GM23248 (cell line): ENCODE data around the gene PRTN3. TPM values are rescaled to one million over a fixed set of nuclear protein-coding genes. Genes with fewer than 3 reads are reported as not detected.

Source experiments
- DNase-seq: peaks from one replicate; pipeline ENCODE4 v3.0.0-alpha.2; 2015
- H2AFZ ChIP-seq: fragments of 200-600 bp; sonication (generic); 2 replicates; pipeline ENCODE4 v1.6.1; 2016; ENCODE audit warnings: antibody characterized with exemption
- H3F3A ChIP-seq: fragments of 200-600 bp; sonication (generic); 2 replicates; pipeline ENCODE4 v1.6.1; 2016; ENCODE audit warnings: mild to moderate bottlenecking, antibody characterized with exemption, mixed run types; ENCODE audit not compliant: insufficient read depth
- H3K27ac ChIP-seq: fragments of 200-600 bp; sonication (generic); 2 replicates; pipeline ENCODE4 v1.5.1; 2016; ENCODE audit warnings: mild to moderate bottlenecking
- H3K27me3 ChIP-seq: fragments of 200-600 bp; sonication (generic); replicated peaks from 2 replicates; pipeline ENCODE4 v1.6.1; 2016; ENCODE audit warnings: mild to moderate bottlenecking; ENCODE audit not compliant: insufficient read depth
- H3K36me3 ChIP-seq: fragments of 200-600 bp; sonication (generic); 2 replicates; pipeline ENCODE4 v1.6.1; 2016; ENCODE audit warnings: low read depth, mild to moderate bottlenecking
- H3K4me1 ChIP-seq: fragments of 200-600 bp; sonication (generic); 2 replicates; pipeline ENCODE4 v1.6.1; 2016; ENCODE audit warnings: mild to moderate bottlenecking; ENCODE audit not compliant: insufficient read depth
- H3K4me2 ChIP-seq: fragments of 200-600 bp; sonication (generic); one replicate; pipeline ENCODE4 v1.6.1; 2016; ENCODE audit warnings: mild to moderate bottlenecking; ENCODE audit not compliant: unreplicated experiment
- H3K4me3 ChIP-seq: fragments of 200-600 bp; sonication (generic); 2 replicates; pipeline ENCODE4 v1.5.1; 2016; ENCODE audit warnings: mild to moderate bottlenecking
- H3K79me2 ChIP-seq: fragments of 200-600 bp; sonication (generic); 2 replicates; pipeline ENCODE4 v1.6.1; 2016; ENCODE audit warnings: mild to moderate bottlenecking; ENCODE audit not compliant: insufficient read depth
- H3K9ac ChIP-seq: fragments of 200-600 bp; sonication (generic); 2 replicates; pipeline ENCODE4 v1.6.1; 2016; ENCODE audit warnings: mild to moderate bottlenecking
- H3K9me2 ChIP-seq: fragments of 200-600 bp; sonication (generic); 2 replicates; pipeline ENCODE4 v1.6.1; 2016; ENCODE audit warnings: mixed run types, mild to moderate bottlenecking, moderate library complexity; ENCODE audit not compliant: insufficient read depth
- H3K9me3 ChIP-seq: fragments of 200-600 bp; sonication (generic); one replicate; pipeline ENCODE4 v1.6.1; 2017; ENCODE audit warnings: low read depth
- H4K20me1 ChIP-seq: fragments of 200-600 bp; sonication (generic); 2 replicates; pipeline ENCODE4 v1.6.0; 2016; ENCODE audit not compliant: insufficient read depth
- EZH2 ChIP-seq: fragments of 200-600 bp; sonication (generic); IDR thresholded peaks from 2 replicates; pipeline ENCODE4 v1.6.1; 2018; ENCODE audit warnings: antibody characterized with exemption, mild to moderate bottlenecking; ENCODE audit not compliant: insufficient read depth, poor library complexity, severe bottlenecking
- EZH2phosphoT487 ChIP-seq: fragments of 200-600 bp; sonication (generic); IDR thresholded peaks from 2 replicates; pipeline ENCODE4 v1.6.1; 2018; ENCODE audit warnings: antibody characterized with exemption, moderate library complexity, mild to moderate bottlenecking, low read depth; ENCODE audit not compliant: insufficient read depth
- WGBS, 2 experiments: methylation state at CpG; one replicate each; pipeline ENCODE4 v1.1.6; 2015 to 2017; ENCODE audit warnings: low lambda C conversion rate in 2 of 2, low coverage in 1 of 2; ENCODE audit errors: missing lambda C conversion rate in 2 of 2; 5-methylcytosine and 5-hydroxymethylcytosine counted together
- in situ Hi-C: fragments of 300-500 bp; cut with MboI; formaldehyde crosslinking; loops from 2 replicates; pipeline ENCODE4 v1.15.0; 2020
- polyA plus RNA-seq: library from polyadenylated mRNA; unstranded; fragments of >200 nt; fragmentation: Nextera tagmentation; extraction: Ambion mirVana; gene quantifications from 2 replicates; pipeline ENCODE4 v1.2.1, GENCODE V29; 2016
- total RNA-seq: library from RNA; depleted of rRNA; stranded (reverse); fragments of >200 nt; shearing (Covaris generic); gene quantifications from 2 replicates; pipeline ENCODE4 v1.2.3, GENCODE V29; 2014

Gene PRTN3
- total and polyA plus RNA-seq, 2 experiments from 2014 or later = not detected

DNA sequence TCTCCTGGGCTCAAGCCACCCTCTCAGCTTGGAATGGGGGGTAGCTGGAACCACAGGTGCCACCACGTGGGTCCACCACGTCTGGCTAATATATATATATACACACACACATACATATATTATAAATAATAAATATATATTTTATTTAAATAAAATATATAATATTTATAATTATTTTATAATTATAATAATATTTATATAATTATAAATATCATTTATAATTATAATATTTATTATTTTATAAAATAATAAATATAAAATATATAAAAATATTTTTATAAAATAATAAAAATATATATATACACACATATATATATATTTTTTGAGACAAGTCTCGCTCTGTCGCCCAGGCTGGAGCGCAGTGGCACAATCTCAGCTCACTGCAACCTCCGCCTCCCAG, 13.8 kb downstream of the PRTN3 start:
- no peaks in the 10 kb centered on the region for H3K9me2 ChIP-seq
- H3K4me1 ChIP-seq = peaks cover 4% of the 10 kb centered on the region; the same call in 1 of the 2 replicates
- WGBS, 2 experiments = 74 to 82% methylated on average over 6 of the region's 6 CpGs
- in situ Hi-C loops = no loop called here
- H3K9ac ChIP-seq = no peak overlapping the region
- no peak for DNase-seq
- H3F3A ChIP-seq = 0 out of 2 replicates have a peak, but pooled peaks cover 3% of the 10 kb centered on the region
- H4K20me1 ChIP-seq = no peaks in the 10 kb centered on the region
- TF ChIP-seq EZH2phosphoT487 = no peak
- no peaks in the 10 kb centered on the region for H3K9me3 ChIP-seq
- H2AFZ ChIP-seq = no peak overlapping the region
- H3K4me3 ChIP-seq = no peak overlapping the region
- H3K4me2 ChIP-seq = no peak overlapping the region
- no peaks in the 10 kb centered on the region for H3K27me3 ChIP-seq
- no peaks in the 10 kb centered on the region for H3K36me3 ChIP-seq
- H3K27ac ChIP-seq = no peak overlapping the region
- no peaks in the 10 kb centered on the region for H3K79me2 ChIP-seq

DNA sequence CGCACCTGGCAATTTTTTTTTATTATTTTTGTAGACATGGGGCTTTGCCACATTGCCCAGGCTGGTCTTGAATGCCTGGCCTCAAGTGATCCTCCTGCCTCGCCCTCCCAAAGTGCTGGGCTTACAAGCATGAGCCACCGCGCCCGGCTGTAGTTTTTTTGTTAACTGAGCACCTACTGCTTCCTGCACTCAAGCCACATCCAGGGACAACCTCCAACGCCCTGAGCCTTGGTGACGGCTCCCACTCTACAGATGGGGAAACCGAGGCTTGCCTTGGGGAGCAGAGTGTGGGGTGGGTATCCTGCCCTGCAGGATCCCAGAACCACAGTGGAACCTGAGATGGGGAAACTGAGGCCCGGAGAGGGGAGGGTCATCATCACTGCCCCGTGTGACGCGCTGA, 14.3 kb downstream of the PRTN3 start:
- Histone ChIP-seq H3K27ac (no peak overlapping the region), H3K4me3 (no peak overlapping the region), H3F3A (no peaks in the 10 kb centered on the region), H3K9ac (no peak overlapping the region), H3K36me3 (no peaks in the 10 kb centered on the region), H4K20me1 (no peaks in the 10 kb centered on the region), H2AFZ (no peak overlapping the region), H3K4me1 (peaks cover 10% of the 10 kb centered on the region), H3K79me2 (no peaks in the 10 kb centered on the region), H3K4me2 (no peak overlapping the region), H3K9me3 (no peaks in the 10 kb centered on the region), H3K27me3 (no peaks in the 10 kb centered on the region), H3K9me2 (no peaks in the 10 kb centered on the region)
- in situ Hi-C loops = no loop called here
- DNase-seq = no peak
- TF ChIP-seq EZH2 = no peak
- TF ChIP-seq EZH2phosphoT487 = no peak
- 82 to 88% methylated on average over 12 of the region's 12 CpGs for WGBS, 2 experiments

DNA sequence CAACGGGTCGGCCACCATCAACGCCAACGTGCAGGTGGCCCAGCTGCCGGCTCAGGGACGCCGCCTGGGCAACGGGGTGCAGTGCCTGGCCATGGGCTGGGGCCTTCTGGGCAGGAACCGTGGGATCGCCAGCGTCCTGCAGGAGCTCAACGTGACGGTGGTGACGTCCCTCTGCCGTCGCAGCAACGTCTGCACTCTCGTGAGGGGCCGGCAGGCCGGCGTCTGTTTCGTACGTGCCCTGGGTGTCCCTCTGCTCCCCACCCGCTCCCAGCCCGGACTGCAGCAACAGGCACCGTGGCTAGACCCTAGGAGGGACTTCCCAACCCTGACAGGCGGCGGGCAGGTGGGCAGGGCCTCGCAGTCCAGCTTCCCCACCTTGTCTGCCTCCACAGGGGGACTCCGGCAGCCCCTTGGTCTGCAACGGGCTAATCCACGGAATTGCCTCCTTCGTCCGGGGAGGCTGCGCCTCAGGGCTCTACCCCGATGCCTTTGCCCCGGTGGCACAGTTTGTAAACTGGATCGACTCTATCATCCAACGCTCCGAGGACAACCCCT, 14.8 kb downstream of the PRTN3 start:
- Histone ChIP-seq H3K27ac (no peak overlapping the region), H2AFZ (no peak overlapping the region), H3F3A (no peaks in the 10 kb centered on the region), H3K9ac (no peak overlapping the region), H3K36me3 (no peaks in the 10 kb centered on the region), H3K4me2 (no peak overlapping the region), H4K20me1 (no peaks in the 10 kb centered on the region), H3K9me2 (no peaks in the 10 kb centered on the region), H3K9me3 (no peaks in the 10 kb centered on the region), H3K4me1 (peaks cover 10% of the 10 kb centered on the region), H3K27me3 (no peaks in the 10 kb centered on the region), H3K79me2 (no peaks in the 10 kb centered on the region), H3K4me3 (no peak overlapping the region)
- no peak for DNase-seq
- WGBS, 2 experiments = 83 to 89% methylated on average over 31 to 40 of the region's 40 CpGs
- in situ Hi-C loops = no loop called here
- no peak for TF ChIP-seq EZH2
- TF ChIP-seq EZH2phosphoT487 = no peak

DNA sequence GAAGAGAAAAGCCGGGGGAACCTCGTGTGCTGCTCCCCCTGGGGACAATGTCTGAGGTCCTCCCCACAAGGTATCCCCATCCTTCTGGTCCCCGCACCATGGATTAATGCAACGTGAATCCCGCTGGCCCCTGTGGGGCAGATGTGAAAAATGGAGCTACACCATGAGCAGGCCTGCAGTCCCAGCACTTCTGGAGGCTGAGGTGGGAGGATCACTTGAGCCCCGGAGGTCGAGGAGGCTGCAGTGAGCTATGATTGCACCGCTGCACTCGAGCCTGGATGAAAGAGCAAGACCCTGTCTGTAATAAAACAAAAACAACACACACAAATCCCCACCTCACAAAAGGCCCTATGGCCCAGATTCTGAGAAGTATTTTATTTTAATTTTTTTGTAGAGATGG, 17.5 kb downstream of the PRTN3 start:
- H3K27me3 ChIP-seq = no peaks in the 10 kb centered on the region
- in situ Hi-C loops = no loop called here

More for the DNA sequence above, 17.5 kb downstream of the PRTN3 start:
- H3K9me3 ChIP-seq = no peaks in the 10 kb centered on the region
- H4K20me1 ChIP-seq = no peaks in the 10 kb centered on the region
- H3K4me2 ChIP-seq = no peak overlapping the region
- no peaks in the 10 kb centered on the region for H3K36me3 ChIP-seq
- H3K4me3 ChIP-seq = no peak overlapping the region
- TF ChIP-seq EZH2 = no peak
- no peak for TF ChIP-seq EZH2phosphoT487
- no peak for DNase-seq
- H3F3A ChIP-seq = no peaks in the 10 kb centered on the region
- H3K9me2 ChIP-seq = no peaks in the 10 kb centered on the region
- no peaks in the 10 kb centered on the region for H3K79me2 ChIP-seq
- no peak overlapping the region for H2AFZ ChIP-seq
- H3K27ac ChIP-seq = no peak overlapping the region
- peaks cover 6% of the 10 kb centered on the region for H3K4me1 ChIP-seq
- 68 to 71% methylated on average over 9 of the region's 9 CpGs for WGBS, 2 experiments
- no peak overlapping the region for H3K9ac ChIP-seq
